T follicular helper cell (primary cell): Measurements from ENCODE around the gene CEP350.

Source experiments
- DNase-seq: peaks from one replicate; pipeline ENCODE4 v3.0.0-alpha.2; 2020; ENCODE audit warnings: low read depth
- total RNA-seq, 2 experiments: gene quantifications; one replicate each; lab custom pipeline; 2026; lab: John Stamatoyannopoulos, UW

Gene CEP350, protein sequence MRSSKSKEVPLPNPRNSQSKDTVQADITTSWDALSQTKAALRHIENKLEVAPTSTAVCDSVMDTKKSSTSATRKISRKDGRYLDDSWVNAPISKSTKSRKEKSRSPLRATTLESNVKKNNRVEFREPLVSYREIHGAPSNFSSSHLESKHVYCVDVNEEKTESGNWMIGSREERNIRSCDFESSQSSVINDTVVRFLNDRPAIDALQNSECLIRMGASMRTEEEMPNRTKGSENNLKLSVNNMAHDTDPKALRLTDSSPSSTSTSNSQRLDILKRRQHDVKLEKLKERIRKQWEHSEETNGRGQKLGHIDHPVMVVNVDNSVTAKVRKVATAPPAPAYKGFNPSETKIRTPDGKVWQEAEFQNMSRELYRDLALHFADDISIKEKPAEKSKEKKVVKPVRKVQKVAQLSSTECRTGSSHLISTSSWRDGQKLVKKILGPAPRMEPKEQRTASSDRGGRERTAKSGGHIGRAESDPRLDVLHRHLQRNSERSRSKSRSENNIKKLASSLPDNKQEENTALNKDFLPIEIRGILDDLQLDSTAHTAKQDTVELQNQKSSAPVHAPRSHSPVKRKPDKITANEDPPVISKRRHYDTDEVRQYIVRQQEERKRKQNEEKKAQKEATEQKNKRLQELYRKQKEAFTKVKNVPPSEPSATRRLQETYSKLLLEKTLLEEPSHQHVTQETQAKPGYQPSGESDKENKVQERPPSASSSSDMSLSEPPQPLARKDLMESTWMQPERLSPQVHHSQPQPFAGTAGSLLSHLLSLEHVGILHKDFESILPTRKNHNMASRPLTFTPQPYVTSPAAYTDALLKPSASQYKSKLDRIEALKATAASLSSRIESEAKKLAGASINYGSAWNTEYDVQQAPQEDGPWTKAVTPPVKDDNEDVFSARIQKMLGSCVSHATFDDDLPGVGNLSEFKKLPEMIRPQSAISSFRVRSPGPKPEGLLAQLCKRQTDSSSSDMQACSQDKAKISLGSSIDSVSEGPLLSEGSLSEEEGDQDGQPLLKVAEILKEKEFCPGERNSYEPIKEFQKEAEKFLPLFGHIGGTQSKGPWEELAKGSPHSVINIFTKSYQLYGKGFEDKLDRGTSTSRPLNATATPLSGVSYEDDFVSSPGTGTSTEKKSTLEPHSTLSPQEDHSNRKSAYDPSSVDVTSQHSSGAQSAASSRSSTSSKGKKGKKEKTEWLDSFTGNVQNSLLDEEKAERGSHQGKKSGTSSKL (N-terminal part only)
- 206 to 375 reads per million in 2 experiments for total RNA-seq

DNA sequence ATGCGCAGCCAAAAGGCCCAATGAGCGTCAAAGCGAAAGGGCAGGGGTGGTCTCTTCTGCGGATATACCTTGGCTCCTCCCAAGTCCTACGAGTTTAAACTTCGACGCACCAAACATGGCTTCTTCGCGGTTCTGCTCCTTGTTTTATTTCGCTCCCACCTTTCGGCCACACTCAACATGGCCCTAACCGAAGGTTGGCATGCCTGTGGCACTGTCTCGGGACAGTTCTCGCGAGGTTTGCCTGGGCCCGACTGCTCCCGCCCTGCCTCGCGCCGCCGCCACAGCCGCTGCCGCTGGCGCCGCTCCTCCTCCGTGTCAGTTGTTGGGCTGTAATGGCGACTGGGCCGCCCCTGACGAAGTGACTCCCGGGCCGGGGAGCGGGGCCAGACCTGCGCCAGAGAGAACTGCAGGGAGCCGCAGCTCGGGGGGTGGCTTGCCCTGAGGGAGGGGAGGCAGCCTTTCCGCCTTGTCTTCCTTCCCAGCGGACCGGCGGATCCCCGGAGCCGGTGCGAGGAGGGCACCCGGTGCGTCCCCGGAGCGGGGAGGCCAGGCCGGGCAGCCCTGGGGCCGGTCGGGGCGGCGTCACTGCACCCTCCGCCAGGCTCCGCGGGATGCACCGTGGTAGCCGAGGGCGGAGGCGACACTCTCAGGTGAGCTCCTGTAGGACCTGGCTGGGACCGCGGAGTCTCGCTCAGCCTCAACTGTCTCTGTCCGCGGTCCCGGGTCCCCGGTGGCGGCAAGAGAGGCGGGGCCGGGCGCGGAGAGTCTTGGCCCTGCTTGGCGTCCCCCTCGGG, at the start of gene CEP350:
CEP350 (plus strand) TSS at position 318 of the 794 bp plus-strand sequence. CDS start 31,372 bp downstream, outside the sequence.
- DNase-seq, result peak; percentile 98

DNA sequence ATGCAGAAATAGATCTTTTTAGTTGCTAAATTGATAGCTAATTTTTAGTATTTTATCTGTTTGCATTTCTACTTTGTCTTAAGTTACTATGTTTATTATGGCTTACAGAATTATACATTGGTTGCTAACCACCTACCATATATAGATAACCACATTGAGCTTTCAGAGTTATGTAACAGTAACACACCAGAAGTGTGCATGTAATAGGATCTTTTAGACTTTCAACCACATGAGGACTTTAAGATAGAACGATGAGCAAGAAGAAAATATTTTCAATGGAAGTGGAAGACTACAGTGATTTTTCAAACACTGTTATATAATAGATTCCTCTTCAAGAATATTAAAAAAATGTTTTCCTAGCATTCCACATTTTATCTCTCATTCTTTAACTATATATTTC, 43.7 kb upstream of the CEP350 start:
- DNase-seq, result no peak

DNA sequence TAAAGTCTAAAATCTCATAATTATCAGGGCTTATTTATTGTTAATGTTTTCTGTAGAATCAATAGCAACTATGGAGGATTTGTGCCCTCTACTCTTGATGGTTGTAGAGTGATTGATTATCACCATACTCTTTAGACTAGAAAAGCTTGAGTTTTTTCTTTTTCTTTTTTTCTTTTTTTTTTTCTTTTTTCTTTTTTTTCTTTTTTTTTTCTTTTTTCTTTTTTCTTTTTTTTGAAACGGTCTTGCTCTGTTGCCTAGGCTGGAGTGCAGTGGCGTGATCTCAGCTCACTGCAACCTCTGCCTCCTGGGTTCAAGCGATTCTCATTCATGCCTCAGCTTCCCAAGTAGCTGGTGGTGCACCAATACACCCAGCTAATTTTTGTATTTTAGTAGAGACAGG, 42.8 kb upstream of the CEP350 start:
- DNase-seq, result no peak

DNA sequence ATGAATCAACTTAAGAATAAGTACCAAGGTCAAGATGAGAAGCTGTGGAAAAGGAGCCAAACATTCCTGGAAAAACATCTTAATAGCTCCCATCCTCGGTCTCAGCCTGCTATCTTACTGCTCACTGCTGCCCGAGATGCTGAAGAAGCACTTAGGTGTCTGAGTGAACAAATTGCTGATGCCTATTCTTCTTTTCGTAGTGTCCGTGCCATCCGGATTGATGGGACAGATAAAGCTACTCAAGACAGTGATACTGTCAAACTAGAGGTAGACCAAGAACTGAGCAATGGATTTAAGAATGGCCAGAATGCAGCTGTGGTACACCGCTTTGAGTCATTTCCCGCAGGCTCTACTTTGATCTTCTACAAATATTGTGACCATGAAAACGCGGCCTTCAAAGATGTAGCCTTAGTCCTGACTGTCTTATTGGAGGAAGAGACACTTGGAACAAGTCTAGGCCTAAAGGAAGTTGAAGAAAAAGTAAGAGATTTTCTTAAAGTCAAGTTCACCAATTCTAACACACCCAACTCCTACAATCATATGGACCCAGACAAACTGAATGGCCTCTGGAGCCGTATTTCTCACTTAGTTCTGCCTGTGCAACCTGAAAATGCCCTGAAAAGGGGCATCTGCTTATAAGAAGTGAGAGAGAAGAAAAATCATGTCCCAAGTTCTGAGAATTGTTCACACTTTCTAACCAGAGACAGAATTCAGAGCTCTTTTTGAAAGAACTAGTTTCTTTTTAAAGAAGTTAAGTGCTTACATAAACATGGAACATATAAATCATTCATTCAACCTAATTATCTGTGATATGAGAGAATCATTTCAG, 36.8 kb upstream of the CEP350 start:
- no peak for DNase-seq

DNA sequence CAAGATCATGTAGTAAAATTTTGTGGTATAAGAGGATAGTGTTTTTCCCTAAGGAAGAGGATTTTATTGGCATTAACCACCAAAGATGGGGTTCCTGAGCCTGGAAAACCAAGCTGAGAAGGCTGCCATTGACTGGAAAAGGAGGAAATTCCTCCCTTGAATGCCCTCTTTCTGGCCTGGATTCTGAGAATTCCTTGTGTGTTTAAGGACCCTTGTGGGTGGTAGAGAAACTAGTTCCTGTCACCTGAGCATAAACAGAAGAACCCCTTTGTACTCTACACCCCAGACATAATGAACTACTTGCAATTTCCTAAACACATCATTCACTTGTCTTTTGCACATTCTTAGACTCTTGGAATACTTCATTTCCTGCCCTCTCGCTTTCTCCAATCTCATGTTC, 33.1 kb upstream of the CEP350 start:
- no peak for DNase-seq

DNA sequence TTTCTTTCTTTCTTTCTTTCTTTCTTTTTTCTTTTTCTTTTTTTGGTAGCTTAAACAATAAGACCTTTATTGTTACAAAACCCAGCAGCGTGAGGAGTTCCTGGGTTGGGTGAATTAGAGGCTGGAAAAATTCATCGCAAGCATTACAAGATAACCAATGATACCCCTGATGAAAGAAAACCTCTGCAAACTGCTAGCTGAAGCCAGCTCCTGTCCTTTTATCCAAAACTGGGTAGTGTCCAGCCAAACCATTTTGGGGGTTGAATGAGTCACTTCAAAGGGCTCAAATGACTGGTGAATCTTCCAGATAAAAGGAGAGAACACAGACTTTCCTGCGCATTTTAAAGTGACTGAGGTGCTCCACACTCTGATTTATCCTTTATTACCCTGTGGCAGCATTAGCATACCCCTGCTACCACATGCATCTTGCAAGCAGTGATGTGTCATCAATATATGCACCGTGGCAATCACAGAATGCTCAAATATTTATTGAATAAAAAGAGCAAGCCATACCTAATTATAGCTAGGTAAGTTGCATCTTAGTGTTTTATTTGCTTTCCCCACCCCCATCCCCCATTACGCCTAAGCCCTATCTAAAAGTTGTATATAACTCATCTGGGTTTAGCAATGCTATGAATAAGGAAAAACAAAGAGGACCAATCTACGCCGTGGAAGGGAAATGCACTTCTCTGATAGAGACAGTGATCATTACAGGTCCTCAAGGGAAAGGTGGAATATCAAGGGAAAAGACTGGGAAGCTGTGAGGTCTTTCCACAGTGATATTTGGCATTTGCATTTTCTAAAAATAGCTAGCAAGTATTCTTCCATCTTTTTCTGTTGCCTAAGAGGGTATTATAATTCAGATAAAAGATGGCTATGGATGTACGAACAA, 32.4 kb upstream of the CEP350 start:
- DNase-seq, result no peak

DNA sequence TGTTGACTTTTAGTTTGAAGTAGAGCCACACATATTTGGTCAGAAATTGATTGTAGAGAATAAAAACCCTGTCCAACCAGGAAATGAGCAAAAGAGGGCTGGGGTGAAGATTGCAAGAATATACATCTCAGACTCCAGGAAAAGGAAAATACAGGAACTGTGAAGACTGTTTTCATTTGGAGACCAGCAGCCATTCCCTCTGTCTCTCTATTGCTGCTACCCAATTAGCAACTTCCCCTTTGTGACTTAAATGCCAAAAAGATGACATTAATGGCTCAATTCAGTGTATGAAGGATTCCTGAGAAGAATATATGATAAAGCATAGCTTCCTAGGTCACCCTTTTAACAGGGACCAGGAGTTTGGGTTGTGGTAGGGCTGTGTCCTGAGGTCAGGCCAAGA, 31.6 kb upstream of the CEP350 start:
- DNase-seq, result no peak

DNA sequence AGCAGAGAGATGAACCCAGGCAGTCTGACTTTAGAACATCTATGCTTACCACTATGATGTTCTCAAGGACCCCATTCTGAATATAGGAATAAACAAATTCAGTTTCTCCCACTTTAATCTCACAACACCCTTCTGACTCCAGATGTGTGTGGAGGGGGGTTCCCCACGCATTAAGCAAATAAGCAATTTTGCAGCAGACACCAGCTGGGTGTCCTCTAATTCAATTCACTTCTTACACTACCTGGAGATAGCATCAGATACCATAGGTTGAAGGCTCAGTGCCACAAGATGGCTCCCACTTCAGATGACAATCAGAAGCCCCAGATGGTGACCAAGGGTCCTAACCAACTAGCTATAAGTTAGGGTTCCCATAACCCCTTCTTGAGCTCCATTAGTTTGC, 30.3 kb upstream of the CEP350 start:
- no peak for DNase-seq

DNA sequence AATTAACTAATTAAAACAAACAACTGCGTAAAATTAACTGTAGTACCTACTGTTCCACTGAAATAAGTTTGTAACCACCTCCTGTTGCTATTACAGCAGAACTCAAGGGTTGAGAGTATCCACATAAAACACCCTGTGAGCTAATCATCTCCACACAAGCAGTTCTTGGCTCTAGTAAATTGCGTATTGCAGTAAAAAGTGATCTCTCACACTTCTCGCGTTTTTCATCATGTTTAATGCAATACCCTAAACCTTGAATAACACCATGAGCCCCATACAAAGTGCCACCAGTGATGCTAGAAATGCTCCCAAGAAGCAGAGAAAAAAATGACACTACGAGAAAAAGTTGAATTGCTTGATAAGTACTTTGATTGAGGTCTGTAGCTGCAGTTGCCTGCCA, 29.3 kb upstream of the CEP350 start:
- no peak for DNase-seq

DNA sequence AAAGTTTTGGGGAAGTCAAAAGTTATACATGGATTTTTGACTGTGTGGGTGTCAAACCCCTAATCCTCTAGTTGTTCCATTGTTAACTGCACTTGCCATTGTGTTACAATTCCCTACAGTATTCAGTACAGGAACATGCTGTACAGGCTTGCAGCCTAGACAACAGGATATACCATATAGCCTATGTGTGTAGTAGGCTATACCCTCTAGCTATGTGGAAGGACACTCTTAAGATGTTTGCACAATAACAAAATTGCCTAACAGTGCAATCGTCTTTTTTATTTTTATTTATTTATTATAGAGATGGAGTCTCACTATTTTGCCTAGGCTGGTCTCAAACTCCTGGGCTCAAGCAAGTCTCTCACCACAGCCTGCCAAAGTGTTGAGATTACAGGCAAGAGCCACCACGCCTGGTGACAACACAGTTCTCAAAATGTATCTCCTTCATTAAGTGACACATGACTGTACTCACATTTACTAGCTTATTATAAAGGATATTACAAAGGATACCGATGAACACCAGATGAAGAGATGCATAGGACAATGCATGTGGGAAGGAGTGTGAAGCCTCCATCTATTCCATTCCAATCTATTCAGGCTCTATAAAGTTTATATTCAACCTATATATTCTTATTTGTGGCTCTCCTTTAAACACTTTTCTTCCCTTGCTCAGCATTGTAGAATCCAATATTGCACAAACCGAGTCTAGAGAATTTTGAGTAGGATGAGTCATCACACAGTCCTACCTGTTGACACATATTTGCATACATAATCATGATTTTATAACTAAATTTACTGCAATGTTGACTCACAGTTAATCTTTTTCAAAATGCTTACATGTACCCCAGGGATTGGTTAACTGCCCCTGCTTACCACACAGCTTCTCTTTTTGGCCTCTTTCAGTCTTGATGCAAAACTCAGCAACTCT, 28.4 kb upstream of the CEP350 start:
- no peak for DNase-seq

DNA sequence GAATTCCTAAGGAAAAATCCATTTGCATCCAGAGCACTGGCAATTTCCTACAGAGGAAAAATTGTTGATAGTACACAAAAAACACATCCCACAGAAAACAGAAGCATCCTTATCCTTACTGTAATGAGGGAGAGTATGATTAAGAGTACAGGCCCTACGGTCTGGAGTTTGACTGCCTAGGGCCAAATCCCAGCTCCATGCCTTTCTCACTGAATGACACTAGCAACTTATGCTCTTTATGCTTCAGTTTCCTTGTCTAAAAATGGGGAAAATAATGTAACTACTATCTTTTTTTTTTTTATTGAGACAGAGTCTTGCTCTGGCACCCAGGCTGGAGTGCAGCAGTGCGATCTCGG, 27.8 kb upstream of the CEP350 start:
- no peak for DNase-seq

DNA sequence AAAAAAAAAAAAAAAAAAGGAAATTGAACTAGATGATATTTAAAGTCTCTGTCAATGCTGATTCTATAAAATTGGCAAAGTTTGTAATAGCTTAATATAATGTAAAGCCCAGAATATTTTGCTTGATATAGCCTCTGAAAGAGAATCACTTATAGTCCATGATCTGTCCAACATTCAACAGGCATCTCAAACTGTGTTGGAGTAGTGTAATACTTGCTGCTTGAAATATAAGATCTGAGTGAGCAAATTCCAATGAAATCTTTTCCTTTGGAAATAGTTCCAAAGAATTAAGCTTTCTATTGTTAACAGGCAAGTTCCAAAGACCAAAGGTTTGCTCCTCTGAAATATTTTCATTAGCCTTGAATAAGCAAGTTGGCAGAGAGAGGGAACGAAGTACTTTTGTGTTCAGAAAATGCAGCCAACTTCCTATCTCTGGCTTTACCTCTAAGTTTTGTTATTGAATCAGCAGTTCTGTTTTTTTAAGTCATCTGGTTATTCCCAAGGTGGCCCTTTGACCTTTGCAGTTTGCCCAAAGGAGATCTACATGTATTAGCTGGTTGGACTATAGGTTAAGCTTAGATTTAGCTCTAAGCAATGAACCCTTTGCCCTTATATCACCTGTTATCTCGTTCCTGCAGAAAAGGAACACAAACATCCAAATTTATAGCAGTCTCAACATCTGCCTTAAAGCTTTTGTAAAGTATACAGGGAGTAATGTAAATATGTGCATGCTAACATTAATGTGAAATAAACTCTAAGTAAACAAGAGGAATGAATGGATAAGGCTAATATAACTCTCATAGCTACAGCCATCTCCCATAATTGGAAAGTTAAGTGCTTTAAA, 24.4 kb upstream of the CEP350 start:
- no peak for DNase-seq

DNA sequence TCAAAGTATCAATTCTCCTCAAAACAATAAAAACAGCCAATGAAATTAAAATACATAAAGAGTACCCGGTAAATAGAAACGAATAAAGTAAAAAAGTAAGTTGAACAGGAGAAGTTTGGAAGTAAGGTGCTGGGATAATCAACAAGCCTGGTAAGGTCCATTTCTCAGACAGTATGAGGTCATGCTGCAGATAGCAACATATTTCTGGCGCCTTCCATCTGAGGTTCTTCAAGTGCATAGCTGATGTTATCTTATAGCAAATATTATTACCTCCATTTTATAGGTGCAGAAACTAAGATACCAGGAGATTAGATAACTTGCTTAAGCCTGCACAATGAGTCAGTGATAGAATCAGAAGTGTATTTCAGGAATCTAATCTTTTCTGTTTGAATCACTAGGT, 23.7 kb upstream of the CEP350 start:
- no peak for DNase-seq

DNA sequence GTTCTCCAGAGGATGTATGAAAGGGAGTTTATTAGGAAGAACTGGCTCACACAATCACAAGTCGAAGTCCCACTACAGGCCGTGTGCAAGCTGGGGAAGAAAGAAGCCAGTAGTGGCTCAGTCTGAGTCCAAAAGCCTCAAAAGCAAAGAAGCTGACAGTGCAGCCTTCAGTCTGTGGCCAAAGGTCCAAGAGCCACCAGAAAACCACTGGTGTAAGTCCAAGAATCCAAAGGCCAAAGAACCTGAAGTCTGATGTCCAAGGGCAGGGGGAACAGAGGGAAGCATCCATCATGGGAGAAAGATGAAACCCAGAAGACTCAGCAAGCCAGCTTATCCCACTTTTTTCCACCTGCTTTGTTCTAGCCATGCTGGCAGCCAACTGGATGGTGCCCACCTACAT, 21.4 kb upstream of the CEP350 start:
- no peak for DNase-seq

DNA sequence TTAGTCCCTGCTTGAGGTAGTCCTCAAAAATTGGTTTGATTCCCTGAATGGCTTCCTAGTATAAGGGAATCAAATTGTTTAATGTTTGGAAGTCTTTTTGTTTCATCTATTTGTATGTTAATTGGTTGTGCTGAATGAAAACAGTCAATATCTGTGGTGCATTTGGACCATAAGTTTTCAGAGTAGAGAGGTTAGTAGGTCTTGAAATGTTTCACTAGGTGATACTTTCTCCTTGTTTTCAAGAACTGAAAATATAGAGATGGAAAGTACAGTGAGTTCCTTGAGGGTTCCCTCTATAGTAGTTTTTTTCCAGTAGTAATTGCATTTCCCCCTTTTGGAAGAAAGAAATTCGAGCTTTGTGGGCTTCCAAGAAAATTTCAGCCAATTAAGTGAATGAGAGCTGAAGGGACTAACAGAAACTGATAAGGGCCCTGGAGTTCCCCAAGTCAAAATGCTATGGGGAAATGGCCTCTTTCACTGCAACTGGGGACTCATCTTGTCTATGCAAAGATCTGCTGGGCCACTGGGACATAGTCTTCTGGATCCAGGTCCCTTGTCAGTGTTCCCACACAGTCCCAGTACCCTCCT, 18.6 kb upstream of the CEP350 start:
- no peak for DNase-seq

DNA sequence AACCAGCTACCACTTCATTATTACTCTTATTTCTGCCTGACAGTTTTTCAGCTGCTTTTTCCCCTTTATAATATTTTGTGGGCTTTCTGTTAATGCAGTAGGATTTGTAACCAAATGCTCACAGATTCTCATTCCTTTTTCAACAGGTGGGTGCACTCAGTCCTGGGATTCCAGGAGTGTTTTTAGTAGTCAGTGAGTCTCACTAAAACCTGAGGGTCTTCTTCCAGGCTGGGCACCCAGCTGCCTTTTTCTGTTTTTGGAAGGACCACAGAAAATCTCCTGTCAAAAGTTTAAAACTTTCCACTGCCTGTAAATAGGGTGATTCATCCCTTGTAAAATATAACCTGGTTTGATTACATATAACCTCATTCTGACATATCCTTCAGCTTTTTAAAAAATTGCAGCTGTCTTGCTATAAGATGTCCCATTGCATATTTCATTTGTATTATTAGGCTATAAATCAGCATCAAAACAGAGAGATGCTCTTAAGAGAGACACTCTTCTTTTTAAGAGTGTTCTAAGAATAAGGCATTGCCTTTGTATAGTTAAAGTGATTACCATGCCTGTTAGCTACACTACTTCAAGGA, 16.8 kb upstream of the CEP350 start:
- DNase-seq, result no peak

DNA sequence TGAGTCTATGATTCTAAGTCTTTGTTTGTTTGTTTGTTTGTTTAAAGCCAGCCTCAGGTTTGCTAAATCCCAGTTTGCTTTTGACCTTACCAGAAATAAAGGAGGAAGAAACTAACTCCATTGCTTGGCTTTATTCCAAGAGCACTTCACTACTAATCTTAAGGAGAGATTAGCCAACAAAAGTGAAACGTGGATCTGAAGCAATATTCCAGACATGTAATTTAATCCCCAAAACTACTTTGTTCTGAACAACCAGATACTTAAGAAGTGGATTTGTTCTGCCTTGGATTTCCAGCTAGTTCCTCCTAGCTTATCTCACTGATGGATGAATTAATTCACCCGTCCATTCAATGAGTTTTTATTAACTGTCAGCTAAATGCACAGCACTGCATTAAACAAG, 15.9 kb upstream of the CEP350 start:
- no peak for DNase-seq
